ENCODE measurements around the gene KLF18. TPM values are rescaled to one million over a fixed set of nuclear protein-coding genes. Genes with fewer than 3 reads are reported as not detected.

The KLF18 gene
- total RNA-seq, 1 donor from 2014 or later, result not detected

- Histone ChIP-seq H3K27me3 (no peaks in the 10 kb centered on the region), H3K36me3 (no peaks in the 10 kb centered on the region), H3K4me1 (no peaks in the 10 kb centered on the region), H3K27ac (no peak overlapping the region), H3K4me3 (no peak overlapping the region), H3K9me3 (no peaks in the 10 kb centered on the region)
- TF ChIP-seq POLR2A (IDR thresholded peaks at IDR 0.05) (no peak), POLR2AphosphoS5 (IDR thresholded peaks at IDR 0.05; ENCODE audit: insufficient read depth in 1 of 2, low read depth in 1 of 2) (no peak), CTCF (IDR thresholded peaks at IDR 0.05) (no peak)
- DNase-seq (ENCODE audit: extremely low spot score in 2 of 2), result no peak
- intact Hi-C loops (cut with DNase I), result no loop called here
Observed at GRCh38 chr1:44108971-44109370, 32.5 kb downstream of the KLF18 start.

- TF ChIP-seq CTCF (IDR thresholded peaks at IDR 0.05) (no peak), POLR2AphosphoS5 (IDR thresholded peaks at IDR 0.05; ENCODE audit: insufficient read depth in 1 of 2, low read depth in 1 of 2) (no peak), POLR2A (IDR thresholded peaks at IDR 0.05) (no peak)
- Histone ChIP-seq H3K36me3 (no peaks in the 10 kb centered on the region), H3K9me3 (no peaks in the 10 kb centered on the region), H3K27ac (no peak overlapping the region), H3K4me1 (no peaks in the 10 kb centered on the region), H3K27me3 (no peaks in the 10 kb centered on the region), H3K4me3 (no peak overlapping the region)
- intact Hi-C loops (cut with DNase I), result no loop called here
- DNase-seq (ENCODE audit: extremely low spot score in 2 of 2), result no peak
Observed at GRCh38 chr1:44108241-44108640, 33.2 kb downstream of the KLF18 start.

- Histone ChIP-seq H3K36me3 (no peaks in the 10 kb centered on the region), H3K27ac (no peak overlapping the region), H3K27me3 (no peaks in the 10 kb centered on the region), H3K4me3 (no peak overlapping the region), H3K9me3 (no peaks in the 10 kb centered on the region), H3K4me1 (no peaks in the 10 kb centered on the region)
- intact Hi-C loops (cut with DNase I), result no loop called here
- no peak for DNase-seq (ENCODE audit: extremely low spot score in 2 of 2)
- TF ChIP-seq POLR2AphosphoS5 (IDR thresholded peaks at IDR 0.05; ENCODE audit: insufficient read depth in 1 of 2, low read depth in 1 of 2) (no peak), CTCF (IDR thresholded peaks at IDR 0.05) (no peak), POLR2A (IDR thresholded peaks at IDR 0.05) (no peak)
Observed at GRCh38 chr1:44105810-44106209, 35.6 kb downstream of the KLF18 start.

GRCh38 chr1:44103270-44104131 lies 37.9 kb downstream of the KLF18 start:
- TF ChIP-seq POLR2A (IDR thresholded peaks at IDR 0.05), result no peak
- TF ChIP-seq CTCF (IDR thresholded peaks at IDR 0.05), result no peak
- no peak for TF ChIP-seq POLR2AphosphoS5 (IDR thresholded peaks at IDR 0.05; ENCODE audit: insufficient read depth in 1 of 2, low read depth in 1 of 2)
- intact Hi-C loops (cut with DNase I), result no loop called here
- no peaks in the 10 kb centered on the region for H3K9me3 ChIP-seq
- H3K27me3 ChIP-seq, result no peaks in the 10 kb centered on the region
- H3K4me1 ChIP-seq, result no peaks in the 10 kb centered on the region
- H3K36me3 ChIP-seq, result no peaks in the 10 kb centered on the region
- no peak overlapping the region for H3K27ac ChIP-seq
- H3K4me3 ChIP-seq, result no peak overlapping the region
- no peak for DNase-seq (ENCODE audit: extremely low spot score in 2 of 2)

- no peak for TF ChIP-seq POLR2A (IDR thresholded peaks at IDR 0.05)
- TF ChIP-seq CTCF (IDR thresholded peaks at IDR 0.05), result no peak
- TF ChIP-seq POLR2AphosphoS5 (IDR thresholded peaks at IDR 0.05; ENCODE audit: insufficient read depth in 1 of 2, low read depth in 1 of 2), result no peak
- Histone ChIP-seq H3K27ac (no peak overlapping the region), H3K27me3 (no peaks in the 10 kb centered on the region), H3K4me1 (no peaks in the 10 kb centered on the region), H3K9me3 (no peaks in the 10 kb centered on the region), H3K4me3 (no peak overlapping the region), H3K36me3 (no peaks in the 10 kb centered on the region)
- DNase-seq (ENCODE audit: extremely low spot score in 2 of 2), result no peak
- intact Hi-C loops (cut with DNase I), result no loop called here
Observed at GRCh38 chr1:44101328-44101727, 40.1 kb downstream of the KLF18 start.

Measured in vagina (tissue), 2 donors.